Measurements from ENCODE around the gene PPP2R5C.

The PPP2R5C gene

DNA sequence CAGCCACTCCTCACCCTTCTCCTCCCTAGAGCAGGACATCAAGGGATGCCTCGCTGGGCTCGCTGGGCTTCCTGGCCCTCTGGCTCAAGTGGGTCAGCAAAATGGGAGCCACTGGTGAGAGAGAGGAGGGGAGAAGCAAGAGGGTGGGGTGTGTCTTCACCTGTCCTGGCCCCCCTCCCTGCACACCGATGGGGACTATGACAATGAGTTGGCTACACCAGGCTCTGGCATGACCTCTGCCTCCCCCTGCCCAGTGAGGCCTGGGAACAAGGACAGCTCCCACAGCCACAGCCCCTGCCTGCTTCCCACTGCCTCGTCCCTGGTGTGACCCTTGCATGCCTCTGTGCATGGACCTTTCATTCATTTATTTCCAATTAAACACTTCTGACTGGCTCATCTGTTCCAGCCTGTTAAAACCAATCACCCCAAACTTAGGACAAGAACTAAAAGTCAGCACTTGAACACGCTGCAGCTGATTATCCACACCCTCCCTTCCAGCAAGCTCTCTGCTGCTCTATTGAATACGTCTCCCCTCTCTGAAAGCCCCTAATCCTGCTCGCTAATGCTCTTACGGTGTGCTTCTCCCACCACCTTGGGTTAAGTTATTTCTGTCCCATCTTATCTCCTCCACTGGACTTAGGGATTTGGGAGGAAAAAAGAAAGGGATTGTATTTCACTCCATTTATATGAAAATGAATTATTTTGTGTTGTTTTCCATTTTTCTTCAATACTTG lies 5.8 kb upstream of the PPP2R5C start:
- no peak for DNase-seq (ENCODE audit: low read depth in 3 of 3)

DNA sequence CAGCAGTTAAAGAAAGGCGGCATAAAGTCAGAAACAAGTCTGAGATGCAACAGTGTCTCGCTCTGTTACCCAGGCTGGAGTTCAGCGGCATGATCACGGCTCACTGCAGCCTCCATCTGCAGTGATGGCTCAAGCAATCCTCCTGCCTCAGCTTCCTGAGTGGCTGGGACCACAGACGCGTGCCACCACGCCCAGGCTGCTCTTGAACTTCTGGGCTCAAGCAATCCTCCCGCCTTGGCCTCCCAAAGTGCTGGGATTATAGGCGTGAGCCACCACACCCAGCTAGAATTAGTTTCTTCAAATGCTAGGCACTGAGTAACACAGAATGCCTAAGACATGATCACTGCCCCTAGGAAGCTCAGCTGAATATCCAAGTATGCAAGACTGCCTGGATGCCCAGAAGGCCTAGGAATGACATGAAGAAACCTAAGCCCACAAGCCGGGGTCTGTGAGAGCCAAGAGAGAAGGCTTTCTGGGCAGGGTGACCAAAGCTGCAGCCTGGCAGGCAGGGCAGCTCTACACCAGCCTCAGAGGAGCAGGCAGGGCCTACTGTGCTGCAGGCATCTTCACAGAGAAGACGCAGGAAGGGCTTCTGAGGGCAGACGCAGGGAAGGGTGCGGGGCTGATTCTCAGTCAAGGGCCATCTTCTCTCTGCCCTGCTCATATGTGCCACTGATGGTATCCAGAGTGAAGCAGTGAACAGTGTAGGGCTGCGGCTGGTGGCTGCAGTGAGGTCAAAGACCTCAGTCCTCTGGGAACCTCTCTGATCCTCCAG lies 4.3 kb upstream of the PPP2R5C start:
- DNase-seq (ENCODE audit: low read depth in 3 of 3), result no peak

DNA sequence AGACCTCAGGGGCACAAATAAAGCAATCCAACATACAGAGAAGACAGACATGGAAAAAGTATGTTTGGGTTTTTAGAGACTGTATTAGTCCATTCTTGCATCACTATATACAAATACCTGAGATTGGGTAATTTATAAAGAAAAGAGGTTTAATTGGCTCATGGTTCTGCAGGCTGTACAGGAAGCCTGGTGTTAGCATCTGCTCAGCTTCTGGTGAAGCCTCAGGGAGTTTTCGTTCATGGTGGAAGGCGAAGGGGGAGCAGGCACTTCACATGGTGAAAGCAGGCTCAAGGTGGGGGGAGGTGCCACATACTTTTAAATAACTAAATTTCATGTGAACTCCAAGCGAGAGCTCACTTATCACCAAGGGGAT lies 3.7 kb upstream of the PPP2R5C start:
- no peak for DNase-seq (ENCODE audit: low read depth in 3 of 3)

DNA sequence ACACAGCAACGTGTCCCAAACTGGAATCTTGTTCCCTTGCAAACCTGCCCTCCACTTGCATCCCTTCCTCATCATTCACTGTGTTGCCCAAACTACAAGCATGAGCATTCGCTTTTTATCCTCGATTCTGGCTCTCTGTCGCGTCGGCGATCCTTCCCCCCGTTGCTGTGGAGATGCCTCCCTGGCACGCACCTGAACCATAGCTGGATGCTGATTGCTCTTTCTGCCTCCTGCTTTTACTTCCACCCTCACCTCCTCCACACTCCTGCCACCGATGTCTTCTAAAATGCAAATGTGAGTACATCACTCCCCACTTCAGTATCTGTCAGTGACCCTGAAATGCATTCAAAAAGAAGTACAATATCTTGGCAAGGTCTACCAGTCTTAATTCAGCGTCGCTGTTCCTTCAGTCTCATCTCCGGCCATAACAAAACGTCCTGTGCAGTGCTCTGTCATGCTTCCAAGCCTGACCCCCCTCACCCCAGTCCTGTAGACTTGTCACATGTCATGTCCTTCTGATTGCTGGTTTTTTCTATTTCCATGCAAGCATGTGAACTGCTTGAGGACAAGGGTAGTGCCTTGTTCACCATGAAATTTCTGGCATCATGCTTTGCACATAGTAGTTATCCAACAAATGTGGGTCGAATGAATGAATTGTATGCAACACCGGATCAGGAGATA lies 2.5 kb upstream of the PPP2R5C start:
- no peak for DNase-seq (ENCODE audit: low read depth in 3 of 3)

DNA sequence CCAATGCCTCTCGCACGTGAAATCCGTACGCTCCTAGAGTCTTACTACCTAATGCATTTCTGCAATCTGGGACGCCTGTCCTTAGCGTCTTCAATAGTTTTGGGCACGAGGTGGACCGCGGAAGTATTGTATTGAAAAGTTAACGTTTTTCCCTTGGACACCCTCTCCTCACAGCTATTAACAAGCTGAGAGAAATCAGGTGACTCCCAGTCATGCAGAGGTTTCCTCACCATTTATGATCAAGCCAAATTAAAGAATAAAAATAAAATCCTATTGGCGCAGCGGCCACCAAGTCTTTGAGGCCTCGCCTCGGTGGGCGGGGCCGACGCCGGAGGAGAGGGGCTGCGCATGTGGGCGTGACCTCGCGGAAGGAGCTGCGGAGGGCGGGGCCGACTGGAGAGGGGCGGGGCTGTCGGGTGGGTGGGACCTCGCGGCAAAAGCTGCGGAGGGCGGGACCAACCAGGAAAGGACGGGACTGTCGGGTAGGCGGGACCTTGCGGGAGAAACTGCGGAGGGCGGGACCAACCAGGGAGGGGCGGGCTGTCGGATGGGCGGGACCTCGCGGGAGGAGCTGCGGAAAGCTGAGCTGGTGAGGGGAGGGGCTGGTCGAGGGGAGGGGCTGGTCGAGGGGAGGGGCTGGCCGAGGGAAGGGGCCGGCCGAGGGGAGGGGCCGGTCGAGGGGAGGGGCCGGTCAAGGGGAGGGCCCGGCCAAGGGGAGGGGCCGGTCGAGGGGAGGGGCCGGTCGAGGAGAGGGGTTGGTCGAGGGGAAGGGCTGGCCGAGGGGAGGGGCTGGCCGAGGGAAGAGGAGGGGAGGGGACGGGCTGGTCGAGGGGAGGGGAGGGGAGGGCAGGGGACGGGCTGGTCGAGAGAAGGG lies 1.1 kb upstream of the PPP2R5C start:
- DNase-seq (ENCODE audit: low read depth in 3 of 3), result peak; percentile 92 to 97 (median 93)

DNA sequence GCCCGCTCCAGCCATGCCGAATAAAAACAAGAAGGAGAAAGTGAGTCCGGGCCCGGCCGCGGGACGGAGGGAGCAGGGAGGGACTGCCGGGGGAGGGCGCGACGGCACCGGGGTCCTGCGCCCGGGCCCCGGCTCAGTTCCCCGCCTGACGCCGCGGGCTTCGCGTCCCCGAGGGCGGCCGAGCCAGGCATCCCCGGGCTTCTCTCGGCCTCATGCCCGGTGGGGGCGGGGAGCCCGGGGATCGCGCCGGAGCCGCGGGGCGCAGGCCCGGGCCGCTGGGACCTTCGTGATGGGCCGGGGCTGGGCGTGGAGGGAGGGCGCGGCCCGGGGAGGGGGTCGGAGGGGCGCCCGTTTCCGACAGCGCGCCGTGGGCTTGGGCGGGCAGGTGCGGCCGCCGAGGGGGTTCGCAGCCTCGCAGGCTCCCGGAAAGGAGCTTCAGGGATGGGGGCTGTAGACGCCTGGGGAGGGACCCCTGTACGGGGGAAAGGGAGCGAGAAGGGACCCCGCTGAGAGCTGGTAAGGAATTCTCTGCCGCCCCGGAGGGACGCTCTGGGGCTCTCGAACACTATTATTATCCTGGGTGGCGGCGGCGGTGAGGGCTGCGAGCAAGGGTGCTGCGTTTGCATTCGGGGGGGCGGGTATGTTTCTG lies 496 bp downstream of the PPP2R5C start:
- DNase-seq (ENCODE audit: low read depth in 3 of 3), result peak in 2 of 3 experiments; percentile 28 to 39

DNA sequence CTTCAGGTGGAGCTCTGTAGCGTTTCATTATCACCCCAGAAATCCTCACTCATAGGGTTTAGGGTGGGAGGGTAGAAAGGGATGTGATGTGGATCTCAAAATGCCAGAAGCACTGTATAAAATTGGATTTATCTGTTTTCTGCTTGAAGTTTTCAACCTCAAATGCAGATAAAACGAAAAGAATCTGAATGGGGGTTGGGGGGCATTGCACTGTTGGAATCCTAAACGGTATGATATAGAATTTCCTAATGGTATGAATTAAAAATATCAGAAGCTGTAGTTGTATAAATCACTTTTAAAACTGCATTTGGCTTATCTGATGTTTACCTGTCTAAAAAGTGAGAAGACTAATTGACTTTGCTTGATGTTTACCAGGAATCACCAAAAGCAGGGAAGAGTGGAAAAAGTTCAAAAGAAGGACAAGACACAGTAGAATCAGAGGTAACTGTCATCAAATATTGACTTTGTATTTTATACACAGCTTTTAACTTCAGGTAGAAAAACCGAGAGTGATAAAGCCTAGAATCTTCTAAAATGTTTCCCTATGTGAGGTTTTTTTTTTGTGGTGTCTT lies 1.1 kb downstream of the PPP2R5C start:
- DNase-seq (ENCODE audit: low read depth in 3 of 3), result no peak

DNA sequence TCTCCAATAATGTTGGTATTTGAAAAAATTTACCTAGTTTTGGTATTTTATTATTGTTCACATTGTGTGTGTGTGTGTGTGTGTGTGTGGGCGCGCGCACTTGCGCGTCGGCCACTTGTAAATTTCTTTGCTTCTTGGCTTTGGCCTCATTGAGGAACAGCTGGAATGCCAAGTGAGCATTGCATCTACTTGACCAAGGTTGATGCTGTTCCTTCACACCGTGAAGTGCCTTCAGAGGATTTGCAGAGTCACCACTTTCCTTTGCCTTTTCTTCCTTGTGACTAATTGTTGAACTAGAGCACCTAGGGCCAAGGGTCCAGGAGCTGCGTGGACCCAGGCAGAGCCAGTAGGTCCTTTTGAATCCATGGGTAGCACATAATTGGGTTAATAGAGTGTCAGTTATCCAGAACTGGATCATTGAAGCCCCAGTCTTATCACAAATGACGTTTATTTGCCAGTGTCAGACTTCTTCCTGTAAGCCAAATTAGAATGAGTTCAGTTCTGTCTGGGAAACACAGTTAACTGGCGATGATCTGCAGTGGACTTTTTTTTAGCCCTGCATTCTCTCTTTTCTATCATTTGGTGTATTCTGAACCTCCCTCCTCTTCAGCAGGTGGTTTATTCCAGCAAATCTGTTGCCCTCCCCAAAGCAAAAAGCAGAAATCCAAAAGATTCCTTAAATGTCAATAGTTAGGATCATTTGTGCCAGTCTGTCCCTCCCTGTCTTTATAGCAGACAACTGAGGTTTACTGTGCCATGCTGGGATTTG lies 2.6 kb downstream of the PPP2R5C start:
- no peak for DNase-seq (ENCODE audit: low read depth in 3 of 3)

DNA sequence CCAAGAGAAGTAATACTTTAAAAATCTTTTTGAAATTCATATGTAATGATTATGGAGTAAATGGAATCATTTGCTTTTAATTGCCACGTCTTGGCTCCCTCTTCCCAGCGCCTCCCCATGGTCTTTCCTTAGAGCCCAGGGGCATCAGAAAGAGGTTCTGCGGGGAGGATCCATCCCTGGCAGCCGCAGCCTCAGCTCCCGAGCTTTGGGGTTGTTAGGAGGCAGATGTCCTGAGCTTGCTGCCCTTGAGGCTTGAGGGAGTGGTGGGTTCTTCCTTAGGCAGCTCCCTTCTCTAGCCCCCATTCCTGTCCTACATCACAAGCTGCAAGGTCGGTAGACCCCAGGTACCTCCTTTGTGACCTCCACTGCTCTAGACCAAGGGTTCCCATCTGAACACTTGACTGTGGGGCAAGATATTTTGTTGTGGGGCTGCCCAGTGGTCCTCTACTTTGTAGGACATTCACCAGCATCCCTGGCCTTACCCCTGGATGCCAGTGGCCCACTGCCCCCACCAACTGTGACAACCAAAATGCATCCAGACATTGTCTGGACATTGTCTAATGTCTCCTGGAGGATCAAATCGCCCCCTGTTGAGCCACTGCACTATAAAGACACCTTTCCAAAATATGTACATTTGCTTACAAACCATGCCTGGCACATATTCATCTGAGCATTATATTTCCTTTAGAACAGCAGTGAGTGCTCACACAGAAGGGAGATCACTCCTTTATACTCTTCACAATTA lies 6.3 kb downstream of the PPP2R5C start:
- DNase-seq (ENCODE audit: low read depth in 3 of 3), result no peak

DNA sequence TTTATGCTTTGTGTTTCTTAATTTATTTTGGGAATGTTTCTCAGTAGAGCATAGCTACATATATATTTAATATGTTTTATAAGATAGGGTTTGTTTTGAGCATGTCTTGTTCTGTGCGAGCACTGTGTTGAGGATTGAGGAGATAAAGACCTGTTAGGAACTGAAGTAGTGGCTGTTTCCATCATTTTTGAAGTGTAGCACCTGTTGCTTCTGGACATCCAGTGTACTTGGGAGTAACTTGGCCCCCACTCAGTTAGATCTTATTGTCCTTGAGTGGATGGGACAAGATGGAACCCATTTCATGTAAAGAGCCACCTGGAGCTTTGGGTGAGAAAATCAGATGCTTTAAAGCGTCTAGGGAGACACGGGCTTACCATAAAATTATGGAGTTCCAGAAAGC lies 8.7 kb downstream of the PPP2R5C start:
- no peak for DNase-seq (ENCODE audit: low read depth in 3 of 3)

DNA sequence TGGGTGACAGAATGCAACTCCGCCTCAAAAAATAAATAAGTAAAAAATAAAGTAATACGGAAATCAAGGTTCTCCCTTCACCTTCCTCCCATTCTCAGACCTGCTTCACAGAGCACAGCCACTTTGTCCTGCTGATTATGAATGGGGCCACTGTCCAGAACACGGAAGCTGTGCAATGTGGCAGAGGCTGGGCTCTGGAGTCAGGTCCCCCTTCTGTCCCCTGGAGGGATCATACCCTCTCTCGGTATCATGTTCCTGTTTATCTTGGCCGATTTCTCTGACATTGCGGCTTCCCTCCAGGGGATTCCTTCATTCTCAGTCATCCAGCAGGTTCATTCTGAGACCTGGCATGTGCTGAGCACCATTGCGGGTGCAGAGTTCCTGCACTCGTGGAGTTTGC lies 11.3 kb downstream of the PPP2R5C start:
- no peak for DNase-seq (ENCODE audit: low read depth in 3 of 3)

DNA sequence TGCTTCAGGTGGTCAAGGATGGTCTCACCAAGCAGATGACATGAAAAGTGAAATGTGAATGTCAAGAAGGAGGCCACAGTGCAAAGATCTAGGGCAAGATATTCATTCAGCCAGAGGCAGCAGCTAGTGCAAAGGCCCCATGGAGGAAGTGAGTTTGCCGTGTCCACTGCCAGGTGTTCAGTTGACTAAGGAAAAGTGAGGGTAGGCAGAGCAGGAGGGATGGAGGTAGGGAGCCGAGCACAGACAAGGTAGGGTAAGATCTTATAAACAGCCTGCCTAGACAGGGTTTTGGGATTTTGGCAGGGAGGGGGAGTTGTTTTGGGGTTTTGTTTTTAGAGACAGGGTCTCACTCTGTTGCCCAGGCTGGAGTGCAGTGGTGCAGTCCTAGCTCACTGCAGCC lies 11.9 kb downstream of the PPP2R5C start:
- DNase-seq (ENCODE audit: low read depth in 3 of 3), result no peak

DNA sequence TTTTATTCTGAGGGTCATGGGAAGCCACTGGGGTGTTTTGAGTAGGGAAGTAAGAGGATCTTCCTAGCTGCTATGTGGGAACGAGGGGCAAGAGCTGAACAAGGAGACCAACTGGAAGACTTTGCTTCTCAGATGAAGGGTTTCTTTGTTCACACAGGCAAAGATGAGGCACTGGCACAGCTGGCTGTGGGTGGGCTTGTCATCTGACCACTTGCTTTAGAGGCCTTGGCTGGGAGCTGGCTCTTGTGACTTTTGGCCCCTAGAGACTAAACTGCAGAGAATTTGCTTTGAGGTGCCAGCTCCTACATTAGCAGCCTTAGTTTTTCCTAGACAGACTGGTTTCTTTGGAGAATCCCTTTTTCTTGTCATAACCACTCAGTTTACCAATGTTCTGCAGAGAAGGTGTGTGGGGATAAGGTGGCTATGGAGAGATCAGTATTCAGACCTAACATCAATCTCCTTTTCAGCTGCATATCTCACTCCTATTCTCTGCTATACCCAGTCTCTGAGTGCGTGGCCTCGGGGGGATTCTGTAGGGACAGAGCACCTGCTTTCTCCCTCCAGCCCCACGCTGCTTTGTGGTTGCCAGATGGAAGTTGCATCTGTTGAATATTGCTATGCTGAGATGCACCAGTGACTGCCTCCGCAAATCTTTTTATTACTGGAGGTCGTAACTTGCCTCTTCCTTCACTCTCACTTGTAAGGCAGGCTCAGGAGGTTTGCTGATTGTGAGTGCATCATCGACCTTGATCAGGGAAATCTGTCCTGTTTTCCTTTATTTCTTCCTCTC lies 12.7 kb downstream of the PPP2R5C start:
- no peak for DNase-seq (ENCODE audit: low read depth in 3 of 3)

DNA sequence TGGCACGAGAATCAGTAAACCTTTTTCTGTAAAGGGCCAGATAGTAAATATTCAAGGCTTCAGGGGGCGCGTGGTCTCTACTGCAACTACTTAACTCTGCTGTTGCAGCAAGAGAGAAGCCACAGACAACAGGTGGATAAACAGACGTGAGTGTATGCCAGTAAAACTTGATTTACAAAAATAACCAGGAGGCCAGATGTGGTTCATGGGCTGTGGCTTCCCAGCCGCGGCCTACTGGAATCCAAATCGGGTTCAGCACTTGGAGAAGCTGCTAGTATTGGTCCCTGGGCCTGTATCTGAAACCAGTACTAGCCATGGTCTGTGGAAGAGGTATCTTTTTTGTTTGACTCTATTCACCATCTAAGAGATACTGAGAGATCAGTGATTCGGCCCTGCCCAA lies 13.3 kb downstream of the PPP2R5C start:
- DNase-seq (ENCODE audit: low read depth in 3 of 3), result no peak

DNA sequence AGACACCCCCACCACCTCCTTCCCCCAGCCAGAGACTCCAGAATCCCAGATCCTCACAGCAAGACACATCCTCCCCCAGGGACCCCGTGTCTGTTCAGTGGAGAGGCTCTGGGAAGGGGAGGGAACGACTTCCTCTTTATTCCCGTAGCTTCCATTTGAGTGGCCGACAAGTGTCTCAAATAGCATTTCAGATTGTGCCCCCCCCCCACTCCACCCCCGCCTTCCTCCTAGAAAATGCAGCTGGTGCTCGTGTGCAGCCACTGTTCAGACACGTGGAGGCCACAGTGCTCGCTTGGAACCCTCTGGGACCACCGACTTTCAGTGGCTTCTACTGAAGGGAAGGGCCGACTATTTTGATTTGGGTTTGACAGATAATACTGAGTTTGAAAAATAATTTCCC lies 14.3 kb downstream of the PPP2R5C start:
- DNase-seq (ENCODE audit: low read depth in 3 of 3), result no peak

DNA sequence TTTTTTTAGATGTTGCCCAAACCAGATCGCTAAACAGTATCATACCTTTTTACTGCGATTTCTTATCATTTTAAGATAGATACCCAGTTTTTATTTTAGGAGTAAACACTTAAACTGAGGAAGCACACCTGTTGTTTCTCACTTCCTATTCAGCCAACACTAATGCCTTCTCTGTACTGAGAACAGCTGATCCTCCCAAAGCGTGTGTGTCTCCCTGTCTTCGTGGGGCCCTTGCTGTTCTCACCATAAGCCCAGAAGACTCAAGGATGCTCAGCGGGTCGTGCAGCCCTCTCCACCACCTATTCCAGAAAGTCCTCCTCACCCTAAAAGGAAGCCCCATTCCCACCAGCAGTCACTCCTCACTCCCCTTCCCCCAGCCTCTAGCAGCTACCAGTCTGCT lies 14.8 kb downstream of the PPP2R5C start:
- no peak for DNase-seq (ENCODE audit: low read depth in 3 of 3)

DNA sequence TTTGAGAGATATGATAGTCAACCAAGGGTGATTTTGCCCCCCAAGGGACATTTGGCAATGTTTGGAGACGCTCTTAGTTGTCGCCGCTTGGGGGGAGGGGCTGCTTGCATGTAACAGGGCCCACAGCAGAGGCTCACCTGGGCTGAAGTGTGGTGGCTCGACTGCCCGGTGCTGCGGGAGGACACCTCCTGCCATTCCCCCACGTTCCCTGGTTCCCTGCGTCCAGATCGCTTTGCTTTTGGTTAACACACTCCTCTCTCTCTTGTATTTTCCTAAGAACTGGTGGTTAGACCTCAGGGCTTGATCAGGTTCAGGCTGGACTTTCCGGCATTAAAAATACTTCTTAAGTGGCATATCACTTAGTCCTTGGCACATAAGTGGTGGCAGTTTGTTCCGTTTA lies 18.9 kb downstream of the PPP2R5C start:
- DNase-seq (ENCODE audit: low read depth in 3 of 3), result no peak

DNA sequence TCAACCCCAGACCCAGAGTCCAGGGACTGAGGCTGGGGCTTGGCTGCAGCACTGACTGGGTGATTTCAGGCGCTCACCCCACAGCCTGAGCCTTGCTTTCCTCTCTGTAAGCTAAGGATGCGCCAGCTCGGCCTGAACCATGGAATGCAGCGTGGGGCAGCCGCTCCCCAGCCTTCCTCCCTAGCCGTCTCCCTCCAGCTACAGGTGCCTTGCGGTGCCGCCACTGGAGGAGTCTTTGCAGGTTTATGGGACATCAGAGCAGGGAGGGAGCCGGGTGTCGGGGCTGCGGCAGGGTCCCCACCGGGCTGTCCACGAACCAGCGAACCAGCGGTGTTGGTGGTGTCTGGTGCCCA lies 19.4 kb downstream of the PPP2R5C start:
- DNase-seq (ENCODE audit: low read depth in 3 of 3), result peak in 1 of 3 experiments; percentile 6

All from stimulated activated CD4-positive, alpha-beta T cell treated with anti-CD3 and anti-CD28 coated beads, TNF-alpha, amount 100 ng/mL, for 24 hours (primary cell).